ENCODE results near the gene DMPK.
"Not testable (repeated sequence)": the region's sequence is repeated elsewhere in the genome, so short reads cannot be mapped to it uniquely, and the experiment has no call there.

DMPK gene

GRCh38 chr19:45815481-45816216 lies 33.4 kb upstream of the DMPK start:
- in situ Hi-C loops (cut with MboI; ENCODE audit: low sequenced_read_pairs): no loop called here

DNA sequence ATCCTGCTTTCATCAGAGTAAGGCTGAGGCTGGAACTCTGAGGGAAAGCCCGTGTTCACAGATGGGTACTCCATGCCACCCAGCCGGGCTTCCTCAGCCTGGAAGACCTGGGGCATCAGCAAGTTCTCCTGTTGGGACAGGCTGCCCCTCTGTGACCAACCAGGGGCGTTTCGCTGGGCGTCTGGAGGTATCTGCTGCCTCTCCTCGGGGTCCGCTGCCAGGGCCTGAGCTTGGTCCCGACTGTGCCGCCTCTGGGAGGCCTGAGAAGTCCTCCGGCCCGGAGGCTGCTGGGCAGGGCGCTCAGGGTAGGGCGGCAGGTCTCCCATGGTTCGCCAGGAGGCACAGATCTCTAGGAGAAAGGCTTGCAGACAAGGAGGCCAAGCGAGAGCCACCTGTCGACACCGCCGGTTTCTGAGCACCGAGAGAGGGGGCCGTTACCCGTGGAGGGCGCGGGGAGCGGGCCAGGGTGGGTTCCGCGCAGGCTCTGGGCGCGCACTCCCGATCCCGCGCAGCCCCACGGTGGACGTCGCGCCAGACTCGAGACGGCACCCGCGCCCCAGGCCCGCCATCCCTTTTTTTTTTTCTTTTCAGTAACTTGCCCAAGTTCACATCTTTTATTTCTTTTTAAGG lies 32.7 kb upstream of the DMPK start, which contains the start of gene RSPH6A:
RSPH6A (minus strand) TSS at position 458 of the 630 bp plus-strand sequence; CDS start at position 326, 132 bp downstream.
- in situ Hi-C loops (cut with MboI; ENCODE audit: low sequenced_read_pairs): no loop called here

- in situ Hi-C loops (cut with MboI; ENCODE audit: low sequenced_read_pairs): no loop called here
Measured at GRCh38 chr19:45814166-45814780, 32.0 kb upstream of the DMPK start.

GRCh38 chr19:45812297-45812696 lies 30.0 kb upstream of the DMPK start:
- in situ Hi-C loops (cut with MboI; ENCODE audit: low sequenced_read_pairs): no loop called here

- in situ Hi-C loops (cut with MboI; ENCODE audit: low sequenced_read_pairs): no loop called here
Measured at GRCh38 chr19:45809643-45810159, 27.4 kb upstream of the DMPK start.

DNA sequence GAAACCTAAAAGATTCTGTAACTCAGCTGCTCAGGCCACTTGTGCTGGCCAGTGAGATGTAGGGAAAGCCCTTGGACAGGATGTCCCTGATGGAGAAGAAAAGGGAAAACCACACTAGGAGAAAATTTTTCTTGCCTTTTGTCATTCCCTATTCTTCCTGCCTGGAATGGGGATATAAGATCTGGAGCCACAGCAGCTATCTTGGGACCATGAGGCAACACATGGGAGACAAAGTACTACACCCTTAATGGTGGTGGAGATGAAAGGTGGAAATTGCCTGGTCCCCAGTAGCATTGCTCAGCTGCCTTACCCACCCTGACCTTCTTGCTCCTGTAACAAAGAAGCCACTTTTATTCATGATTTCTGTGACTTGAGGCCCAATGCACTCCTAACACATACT lies 23.4 kb upstream of the DMPK start:
- in situ Hi-C loops (cut with MboI; ENCODE audit: low sequenced_read_pairs): no loop called here

DNA sequence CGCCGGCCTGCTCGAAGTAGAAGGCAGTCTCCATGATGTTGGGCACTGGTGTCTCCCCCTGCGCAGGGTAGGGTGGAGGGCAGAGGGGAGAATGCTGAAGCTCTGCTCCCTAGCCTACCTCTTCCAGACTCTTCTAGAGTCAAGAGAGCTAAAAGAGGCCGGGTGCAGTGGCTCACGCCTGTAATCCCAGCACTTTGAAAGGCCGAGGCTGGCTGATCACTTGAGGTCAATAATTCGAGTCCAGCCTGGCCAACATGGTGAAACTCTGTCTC lies 22.6 kb upstream of the DMPK start:
- in situ Hi-C loops (cut with MboI; ENCODE audit: low sequenced_read_pairs): no loop called here

GRCh38 chr19:45804140-45804958 lies 22.1 kb upstream of the DMPK start:
- in situ Hi-C loops (cut with MboI; ENCODE audit: low sequenced_read_pairs): no loop called here

DNA sequence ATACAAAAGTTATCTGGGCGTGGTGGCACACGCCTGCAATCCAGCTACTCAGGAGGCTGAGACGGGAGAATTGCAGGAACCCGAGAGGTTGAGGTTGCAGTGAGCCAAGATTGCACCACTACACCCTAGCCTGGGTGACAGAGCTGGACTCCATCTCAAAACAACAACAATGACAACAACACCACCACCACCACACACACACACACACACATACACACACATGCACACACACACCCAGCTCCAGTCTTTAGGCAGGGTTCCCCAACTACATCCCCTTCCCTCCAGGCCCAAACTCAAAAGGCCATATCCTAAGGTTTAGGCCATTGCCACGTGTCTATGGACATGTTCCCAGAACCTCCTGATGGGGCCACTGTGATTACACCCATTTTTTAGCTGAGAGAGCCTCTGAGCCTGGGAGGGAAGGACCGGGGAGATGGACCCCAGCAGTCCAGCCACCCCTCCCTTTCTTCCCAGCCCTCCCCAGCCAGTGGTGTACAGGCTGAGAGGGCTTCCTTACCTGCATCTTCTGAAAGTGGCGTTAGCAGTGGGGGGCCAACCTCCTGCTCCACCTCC lies 19.4 kb upstream of the DMPK start:
- in situ Hi-C loops (cut with MboI; ENCODE audit: low sequenced_read_pairs): no loop called here

- in situ Hi-C loops (cut with MboI; ENCODE audit: low sequenced_read_pairs): no loop called here
Measured at GRCh38 chr19:45800070-45800553, 17.8 kb upstream of the DMPK start.

DNA sequence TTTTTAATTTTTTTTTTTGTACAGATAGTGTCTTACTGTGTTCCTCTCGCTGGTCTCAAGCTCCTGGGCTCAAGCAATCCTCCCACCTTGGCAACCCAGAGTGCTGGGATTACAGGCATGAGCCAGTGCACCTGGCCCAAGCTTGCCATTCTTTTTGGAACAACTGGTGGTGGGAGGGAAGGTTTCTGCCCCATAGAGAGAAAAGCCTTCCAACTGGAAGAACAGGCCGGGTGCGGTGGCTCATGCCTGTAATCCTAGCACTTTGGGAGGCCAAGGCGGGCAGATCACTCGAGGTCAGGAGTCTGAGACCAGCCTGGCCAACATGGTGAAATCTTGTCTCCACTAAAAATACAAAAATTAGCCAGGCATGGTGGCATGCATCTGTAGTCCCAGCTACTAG lies 17.3 kb upstream of the DMPK start:
- in situ Hi-C loops (cut with MboI; ENCODE audit: low sequenced_read_pairs): not testable (repeated sequence)

DNA sequence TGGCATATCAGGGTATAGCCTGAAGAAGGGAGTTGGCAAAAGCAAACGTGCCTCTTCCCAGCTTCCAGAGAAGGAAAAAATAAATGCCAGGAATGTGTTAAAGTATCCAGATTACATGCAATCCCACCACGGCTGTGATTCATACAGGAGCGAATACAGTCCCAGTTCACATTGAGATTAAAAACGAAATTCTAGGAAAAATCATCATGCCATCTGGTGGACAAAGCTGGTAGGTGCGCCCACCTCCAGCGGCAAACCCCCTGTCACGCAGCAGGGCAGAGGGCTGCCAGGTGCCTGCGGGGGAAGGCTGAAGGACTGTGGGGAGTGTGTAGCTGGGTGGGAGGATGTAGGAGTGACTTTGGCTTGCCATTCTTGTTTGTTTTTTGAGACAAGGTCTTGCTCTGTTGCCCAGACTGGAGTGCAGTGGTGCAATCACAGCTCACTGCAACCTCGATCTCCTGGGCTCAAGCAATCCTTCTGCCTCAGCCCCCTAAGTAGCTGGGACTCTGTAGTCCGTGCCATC lies 16.8 kb upstream of the DMPK start:
- in situ Hi-C loops (cut with MboI; ENCODE audit: low sequenced_read_pairs): no loop called here

DNA sequence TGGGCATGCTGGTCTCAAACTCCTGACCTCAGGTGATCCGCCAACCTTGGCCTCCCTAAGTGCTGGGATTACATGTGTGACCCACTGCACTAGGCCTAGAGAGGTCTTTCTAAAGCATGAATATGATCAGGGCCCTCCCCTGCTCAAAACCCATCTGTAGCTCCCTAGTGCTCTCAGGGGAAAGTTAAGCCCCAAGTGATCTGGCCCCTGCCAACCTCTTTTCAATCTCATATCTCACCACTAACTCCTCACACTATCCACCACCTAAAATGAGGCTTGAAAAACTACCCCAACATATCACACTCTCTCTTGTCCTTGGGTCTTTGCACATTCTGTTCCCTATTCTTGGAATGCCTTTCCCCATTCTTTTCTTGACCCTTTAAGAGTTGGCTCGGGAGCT lies 12.3 kb upstream of the DMPK start:
- in situ Hi-C loops (cut with MboI; ENCODE audit: low sequenced_read_pairs): no loop called here

- in situ Hi-C loops (cut with MboI; ENCODE audit: low sequenced_read_pairs): no loop called here
Measured at GRCh38 chr19:45793876-45794275, 11.6 kb upstream of the DMPK start.

GRCh38 chr19:45793178-45793564 lies 10.9 kb upstream of the DMPK start:
- in situ Hi-C loops (cut with MboI; ENCODE audit: low sequenced_read_pairs): no loop called here

GRCh38 chr19:45792470-45793177 lies 10.3 kb upstream of the DMPK start, which contains the start of gene DMWD:
TSS of gene DMWD (minus strand) at chr19:45792845. CDS start at chr19:45792756, 89 bp downstream.
- in situ Hi-C loops (cut with MboI; ENCODE audit: low sequenced_read_pairs): no loop called here

DNA sequence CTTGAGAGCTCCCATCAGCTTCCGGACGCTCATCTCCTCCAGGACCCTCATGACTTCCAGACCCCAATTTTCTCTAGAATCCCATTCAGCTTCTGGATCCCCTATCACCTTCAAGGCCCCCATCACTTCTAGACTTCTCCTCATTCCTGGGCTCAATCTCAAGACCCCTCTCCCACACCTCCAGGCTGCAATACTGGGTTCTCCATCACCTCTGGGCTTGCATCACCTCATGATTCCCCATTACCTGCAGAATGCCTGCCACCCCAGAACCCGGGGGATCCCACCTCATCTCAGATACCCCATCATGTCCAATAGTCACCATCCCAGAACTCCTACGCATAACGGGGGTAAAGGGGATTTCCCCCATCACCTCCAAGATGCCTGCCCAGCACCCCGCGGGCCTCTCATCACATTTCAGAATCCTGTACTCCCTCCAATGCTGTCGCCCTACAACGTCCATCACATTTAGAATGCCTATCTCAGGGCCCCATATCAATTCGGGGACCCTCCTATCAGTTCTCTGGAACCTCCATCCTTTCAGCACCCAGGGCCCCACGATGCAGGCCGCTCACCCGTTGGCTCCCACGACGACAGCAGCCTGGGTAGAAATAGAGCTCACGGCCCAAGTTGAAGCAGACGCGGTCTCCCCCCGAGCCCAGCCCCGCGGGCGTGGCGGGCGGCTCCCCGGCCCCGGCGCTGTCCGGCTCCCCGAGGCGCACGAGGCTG lies 9.6 kb upstream of the DMPK start:
- in situ Hi-C loops (cut with MboI; ENCODE audit: low sequenced_read_pairs): no loop called here

DNA sequence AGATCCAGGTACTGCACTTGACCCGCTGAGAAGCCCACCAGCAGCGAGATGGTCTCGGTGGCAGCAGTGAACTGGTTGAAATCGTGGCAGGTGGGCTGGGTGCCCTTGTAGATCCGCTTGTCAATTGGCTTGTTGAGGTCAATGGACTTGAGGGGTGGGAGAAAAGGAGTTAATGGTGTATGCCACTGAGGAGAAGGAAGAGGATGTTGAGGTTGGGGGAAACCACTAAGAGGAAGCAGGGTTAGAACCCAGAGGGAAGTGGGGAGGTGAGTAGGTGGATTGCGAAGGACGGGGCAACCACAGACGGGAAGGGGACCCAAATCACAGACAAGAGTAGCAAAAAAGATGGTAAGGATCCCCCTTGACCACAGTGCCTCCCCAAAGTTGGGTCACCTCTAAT lies 8.7 kb upstream of the DMPK start:
- in situ Hi-C loops (cut with MboI; ENCODE audit: low sequenced_read_pairs): no loop called here
